Erythroblast (primary cell): ENCODE measurements around the gene TMC6.

ENCODE experiments used
- DNase-seq, 2 experiments: peaks; one replicate each; lab custom pipeline; 2025; lab: John Stamatoyannopoulos, UW
- GATA1 ChIP-seq: IDR thresholded peaks from 2 replicates; pipeline ENCODE4 v1.6.1; 2011; ENCODE audit warnings: low read depth, mild to moderate bottlenecking, control low read depth, low read length, moderate library complexity
- POLR2A ChIP-seq: IDR thresholded peaks from 2 replicates; pipeline ENCODE4 v1.6.1; 2011; ENCODE audit warnings: mild to moderate bottlenecking, low read length

Gene TMC6

GRCh38 chr17:78168903-78169793 lies 40.6 kb upstream of the TMC6 start:
- peak in 1 of 2 experiments; percentile 61 for DNase-seq
- TF ChIP-seq GATA1: no peak
- no peak for TF ChIP-seq POLR2A

DNA sequence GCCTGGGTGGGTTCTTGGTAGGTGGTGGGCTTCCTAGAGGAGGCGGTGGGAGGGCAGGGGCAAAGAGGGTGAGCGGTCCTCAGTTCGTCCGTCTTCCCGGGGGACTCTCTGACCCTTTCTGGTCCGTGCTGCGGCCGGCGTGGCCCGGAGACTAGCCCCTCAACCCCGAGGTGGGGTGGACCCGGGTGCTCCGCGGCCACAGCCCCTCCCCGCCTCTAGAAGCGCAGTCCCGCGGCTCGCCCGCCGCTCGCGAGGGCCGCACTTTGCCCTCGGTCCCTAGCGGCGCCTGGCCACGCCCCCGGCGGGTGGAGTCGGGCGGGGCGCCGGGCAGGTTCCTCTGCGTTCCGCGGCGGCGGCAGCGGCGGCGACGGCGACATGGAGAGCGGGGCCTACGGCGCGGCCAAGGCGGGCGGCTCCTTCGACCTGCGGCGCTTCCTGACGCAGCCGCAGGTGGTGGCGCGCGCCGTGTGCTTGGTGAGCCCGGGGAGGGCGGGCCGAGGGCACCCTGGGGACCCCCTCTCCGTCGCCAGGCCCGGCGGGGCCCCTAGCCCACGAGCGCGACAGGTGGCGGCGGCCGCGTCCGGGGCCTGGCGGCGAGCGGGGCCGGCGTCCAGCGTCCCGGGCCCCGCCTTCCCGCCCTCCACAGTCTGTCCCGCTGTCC lies 39.8 kb upstream of the TMC6 start, which contains the start of gene SYNGR2:
Gene SYNGR2 (plus strand): TSS at position 340 of the 661 bp plus-strand sequence. CDS start 36 bp downstream, at position 376.
- TF ChIP-seq POLR2A (peak; percentile 70), GATA1 (no peak)
- DNase-seq: peak; percentile 89 to 93

GRCh38 chr17:78166416-78166815 lies 37.9 kb upstream of the TMC6 start:
- TF ChIP-seq POLR2A: no peak
- TF ChIP-seq GATA1: no peak
- DNase-seq: no peak

- no peak for TF ChIP-seq POLR2A
- no peak for TF ChIP-seq GATA1
- no peak for DNase-seq
These were observed 36.4 kb upstream of the TMC6 start for GRCh38 chr17:78164748-78165607.

GRCh38 chr17:78163881-78164747 lies 35.6 kb upstream of the TMC6 start:
- TF ChIP-seq GATA1 (no peak), POLR2A (no peak)
- no peak for DNase-seq

- DNase-seq: peak; percentile 60 to 69
- no peak for TF ChIP-seq POLR2A
These were observed 31.1 kb upstream of the TMC6 start for GRCh38 chr17:78159575-78160158.

DNA sequence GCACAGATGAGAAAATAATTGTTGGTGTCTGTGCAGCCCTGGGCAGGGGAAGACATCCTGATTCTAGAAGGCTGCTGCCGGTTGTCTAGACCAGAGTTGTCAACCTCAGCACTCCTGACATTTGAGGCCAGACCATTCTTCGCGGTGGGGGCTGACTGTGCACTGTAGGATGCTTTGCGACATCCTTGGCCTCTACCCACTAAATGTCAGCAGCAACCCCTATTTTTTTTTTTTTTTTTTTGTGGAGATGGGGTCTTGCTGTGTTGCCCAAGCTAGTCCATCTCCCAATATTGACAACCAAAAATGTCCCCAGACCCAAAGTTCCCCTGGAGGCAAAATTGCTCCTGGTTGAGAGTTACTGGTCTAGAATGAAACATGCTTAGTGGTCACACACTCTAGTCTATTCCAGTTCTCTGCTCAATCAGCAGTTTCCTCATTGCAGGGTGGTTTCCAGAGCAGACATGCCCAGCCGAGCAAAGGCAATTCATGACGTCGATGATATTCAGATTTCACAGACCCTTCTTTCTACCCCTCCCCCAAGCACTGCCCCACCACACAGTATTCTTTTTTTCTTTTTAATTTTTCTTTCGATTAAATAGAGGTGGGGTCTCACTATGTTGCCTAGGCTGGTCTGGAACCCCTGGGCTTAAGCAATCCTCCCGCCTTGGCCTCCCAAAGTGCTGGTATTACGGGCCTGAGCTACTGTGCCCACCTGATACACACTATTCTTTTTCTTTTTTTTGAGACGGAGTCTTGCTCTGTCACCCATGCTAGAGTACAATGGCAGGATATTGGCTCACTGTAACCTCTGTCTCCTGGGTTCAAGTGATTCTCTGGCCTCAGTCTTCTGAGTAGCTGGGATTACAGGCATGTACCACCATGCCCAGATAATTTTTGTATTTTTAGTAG lies 26.6 kb upstream of the TMC6 start:
- no peak for TF ChIP-seq GATA1
- no peak for TF ChIP-seq POLR2A
- DNase-seq: no peak

DNA sequence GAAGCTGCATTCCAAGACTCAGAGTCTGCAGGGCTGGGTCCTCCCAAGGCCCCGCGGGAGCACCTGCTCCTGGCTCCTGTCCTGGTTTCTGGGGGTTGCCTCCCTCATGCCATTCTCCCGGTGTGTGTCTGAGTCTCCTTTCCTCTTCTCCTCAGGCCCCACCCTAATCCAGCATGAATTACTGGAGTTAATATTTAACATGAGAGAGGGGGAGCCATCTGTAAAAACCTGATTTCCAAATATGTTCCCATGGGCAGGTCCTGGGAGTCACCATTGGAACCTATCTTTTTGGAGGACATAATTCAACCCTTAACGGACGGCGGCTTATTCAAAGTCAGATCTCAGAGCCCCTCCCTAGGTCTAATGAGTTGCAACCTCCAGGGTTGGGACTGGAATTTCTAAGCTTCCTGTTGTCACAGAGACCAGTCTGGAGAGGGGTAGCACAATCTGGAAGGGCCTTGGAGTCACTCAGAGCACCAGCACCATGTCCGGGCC lies 23.0 kb upstream of the TMC6 start:
- TF ChIP-seq GATA1: no peak
- TF ChIP-seq POLR2A: no peak
- no peak for DNase-seq

DNA sequence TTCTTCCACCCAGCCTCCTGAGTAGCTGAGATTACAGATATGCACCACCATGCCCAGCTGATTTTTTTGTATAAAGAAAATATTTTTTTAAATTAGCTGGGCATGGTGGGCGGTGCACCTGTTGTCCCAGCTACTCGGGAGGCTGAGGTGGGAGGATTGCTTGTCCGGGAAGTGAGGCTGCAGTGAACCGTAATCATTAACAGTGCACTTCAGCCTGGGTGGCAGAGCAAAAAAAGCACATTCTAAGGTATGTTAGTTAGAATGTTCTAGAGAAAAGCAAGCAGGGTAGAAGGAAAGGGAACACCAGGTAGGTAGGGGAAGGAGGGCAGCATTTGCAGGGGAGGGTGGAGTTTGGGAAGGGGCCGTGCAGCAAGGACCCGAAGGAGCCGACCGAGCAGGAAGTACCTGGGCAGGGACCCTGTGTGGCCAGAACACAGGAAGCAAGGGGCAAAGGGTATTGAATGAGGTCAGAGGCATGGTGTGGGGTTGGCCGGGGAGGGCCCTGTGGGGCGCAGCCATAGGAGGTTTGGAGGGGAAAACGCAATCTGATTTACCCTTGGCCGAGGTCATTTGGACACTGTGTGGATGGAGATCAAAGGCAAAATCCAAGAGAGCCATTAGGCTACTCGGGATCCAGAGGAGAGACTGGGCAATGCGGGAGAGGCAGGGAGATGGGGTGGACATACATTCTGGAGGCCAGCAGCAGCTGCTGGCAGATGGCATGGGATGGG lies 19.9 kb upstream of the TMC6 start:
- TF ChIP-seq GATA1: no peak
- no peak for TF ChIP-seq POLR2A
- DNase-seq: no peak

GRCh38 chr17:78147315-78147998 lies 18.9 kb upstream of the TMC6 start:
- no peak for DNase-seq

GRCh38 chr17:78146881-78147280 lies 18.3 kb upstream of the TMC6 start:
- DNase-seq: no peak
- no peak for TF ChIP-seq POLR2A
- no peak for TF ChIP-seq GATA1

More at GRCh38 chr17:78147315-78147998, 18.9 kb upstream of the TMC6 start:
- no peak for TF ChIP-seq GATA1
- no peak for TF ChIP-seq POLR2A
